Endothelial cell of umbilical vein (primary cell): ENCODE data around the gene E2F2.

Experiments
- CTCF ChIP-seq, 2 donors: IDR thresholded peaks; 1 replicate in 1 of 2; 2 replicates in 1 of 2; pipeline ENCODE4 v1.5.1; 2011; ENCODE audit warnings: low read length in 2 of 2, mild to moderate bottlenecking in 2 of 2, moderate library complexity in 2 of 2, control low read depth in 1 of 2, inconsistent platforms in 1 of 2, low read depth in 1 of 2; ENCODE audit not compliant: insufficient read depth in 1 of 2; ENCODE audit errors: extremely low read depth in 1 of 2
- EZH2 ChIP-seq: IDR thresholded peaks from 2 replicates; pipeline ENCODE4 v1.6.1; 2012; ENCODE audit warnings: borderline replicate concordance, low read depth, mild to moderate bottlenecking, moderate library complexity, low read length, inconsistent platforms; ENCODE audit not compliant: severe bottlenecking
- FOS ChIP-seq: IDR thresholded peaks from 2 replicates; pipeline ENCODE4 v1.6.1; 2011; ENCODE audit warnings: mild to moderate bottlenecking, low read length, moderate library complexity, borderline replicate concordance; ENCODE audit not compliant: insufficient read depth
- GATA2 ChIP-seq: IDR thresholded peaks from 2 replicates; pipeline ENCODE4 v1.7.0; 2011; ENCODE audit warnings: low read depth, mild to moderate bottlenecking, moderate library complexity, mixed read lengths, low read length; ENCODE audit not compliant: insufficient read length, insufficient read depth
- JUN ChIP-seq: IDR thresholded peaks from 2 replicates; pipeline ENCODE4 v1.6.1; 2011; ENCODE audit warnings: borderline replicate concordance, low read depth; ENCODE audit not compliant: insufficient read length, insufficient read depth
- MAX ChIP-seq: IDR thresholded peaks from 2 replicates; pipeline ENCODE4 v1.6.1; 2011; ENCODE audit not compliant: insufficient read depth, insufficient read length
- MYC ChIP-seq: IDR thresholded peaks from one replicate; pipeline ENCODE4 v1.6.1; 2011; ENCODE audit warnings: mild to moderate bottlenecking, low read depth, low read length
- POLR2A ChIP-seq: IDR thresholded peaks from 2 replicates; pipeline ENCODE4 v1.6.1; 2012; ENCODE audit warnings: low read depth, mild to moderate bottlenecking, control low read depth, low read length
- POLR2AphosphoS5 ChIP-seq: IDR thresholded peaks from 2 replicates; pipeline ENCODE4 v1.6.1; 2012; ENCODE audit warnings: low read depth, mild to moderate bottlenecking, control low read depth, low read length, moderate library complexity; ENCODE audit not compliant: insufficient read depth

- no peak for TF ChIP-seq EZH2
- TF ChIP-seq POLR2A = no peak
- TF ChIP-seq CTCF (IDR thresholded peaks at IDR 0.05; ENCODE audit: extremely low read depth in 1 of 2, insufficient read depth in 1 of 2, low read depth in 1 of 2, low read length in 2 of 2) = no peak
- no peak for TF ChIP-seq POLR2AphosphoS5
- no peak for TF ChIP-seq MAX
- TF ChIP-seq MYC = no peak
- TF ChIP-seq JUN = no peak
- TF ChIP-seq FOS = no peak
- no peak for TF ChIP-seq GATA2
Observed at GRCh38 chr1:23517581-23517980, 13.5 kb downstream of the E2F2 start.
